ENCODE data around the gene COQ8B.

Gene COQ8B

GRCh38 chr19:40695881-40696280, 20.8 kb downstream of the COQ8B start:
- H3K4me3 ChIP-seq (ENCODE audit: low read depth, low read length) = no peak overlapping the region
- no peak for TF ChIP-seq CTCF (IDR thresholded peaks at IDR 0.05; ENCODE audit: low read depth, low read length)

- TF ChIP-seq CTCF (IDR thresholded peaks at IDR 0.05; ENCODE audit: low read depth, low read length) = no peak
- H3K4me3 ChIP-seq (ENCODE audit: low read depth, low read length) = no peak overlapping the region
Measured at GRCh38 chr19:40693896-40694295, 22.8 kb downstream of the COQ8B start.

GRCh38 chr19:40693150-40693788, 23.4 kb downstream of the COQ8B start:
- H3K4me3 ChIP-seq (ENCODE audit: low read depth, low read length) = no peak overlapping the region
- no peak for TF ChIP-seq CTCF (IDR thresholded peaks at IDR 0.05; ENCODE audit: low read depth, low read length)

- no peak overlapping the region for H3K4me3 ChIP-seq (ENCODE audit: low read depth, low read length)
- TF ChIP-seq CTCF (IDR thresholded peaks at IDR 0.05; ENCODE audit: low read depth, low read length) = no peak
Measured at GRCh38 chr19:40692212-40692551, 24.5 kb downstream of the COQ8B start.

GRCh38 chr19:40691421-40692211, 25.1 kb downstream of the COQ8B start:
- no peak overlapping the region for H3K4me3 ChIP-seq (ENCODE audit: low read depth, low read length)

GRCh38 chr19:40690693-40691420, 25.8 kb downstream of the COQ8B start:
- no peak for TF ChIP-seq CTCF (IDR thresholded peaks at IDR 0.05; ENCODE audit: low read depth, low read length)

More at GRCh38 chr19:40691421-40692211, 25.1 kb downstream of the COQ8B start:
- TF ChIP-seq CTCF (IDR thresholded peaks at IDR 0.05; ENCODE audit: low read depth, low read length) = no peak

More at GRCh38 chr19:40690693-40691420, 25.8 kb downstream of the COQ8B start:
- peak overlapping the region; percentile 93 for H3K4me3 ChIP-seq (ENCODE audit: low read depth, low read length)
